Esophagus squamous epithelium (tissue), 5 donors: ENCODE results near the gene CACNA2D3. TPM values are rescaled to one million over a fixed set of nuclear protein-coding genes. Genes with fewer than 3 reads are reported as not detected.
"Not testable (repeated sequence)": the region's sequence is repeated elsewhere in the genome, so short reads cannot be mapped to it uniquely, and the experiment has no call there.

Experiments used
- DNase-seq: peaks from one replicate; lab custom pipeline; 2025; lab: John Stamatoyannopoulos, UW
- H3K27ac ChIP-seq, 4 donors: fragments of 200-600 bp; sonication (generic); one replicate each; pipeline ENCODE4 v1.5.1; 2016 to 2019; ENCODE audit warnings: mild to moderate bottlenecking in 1 of 4
- H3K27me3 ChIP-seq, 4 donors: fragments of 200-600 bp; sonication (generic); 1 replicate in 3 of 4; 2 replicates in 1 of 4; pipeline versions ENCODE4 v1.5.1 to v1.6.0; 2017 to 2021; ENCODE audit warnings: antibody characterized with exemption in 1 of 4
- H3K36me3 ChIP-seq, 3 donors: fragments of 200-600 bp; sonication (generic); one replicate each; pipeline ENCODE4 v1.5.1; 2016 to 2019
- H3K4me1 ChIP-seq, 3 donors: fragments of 200-600 bp; sonication (generic); one replicate each; pipeline ENCODE4 v1.5.1; 2017 to 2019
- H3K4me3 ChIP-seq, 4 donors: fragments of 200-600 bp; sonication (generic); 1 replicate in 3 of 4; 2 replicates in 1 of 4; pipeline ENCODE4 v1.5.1; 2016 to 2019; ENCODE audit warnings: mild to moderate bottlenecking in 2 of 4, moderate library complexity in 1 of 4
- H3K9me3 ChIP-seq, 3 donors: fragments of 200-600 bp; sonication (generic); one replicate each; pipeline ENCODE4 v1.5.1; 2016 to 2019
- CTCF ChIP-seq, 6 experiments: fragments of 450-650 bp in 4 of 6; fragments of 200-600 bp in 2 of 6; sonication (generic) in 2 of 6; IDR thresholded peaks; one replicate each; pipeline ENCODE4 v1.5.1; 2016 to 2019; ENCODE audit warnings: antibody characterized with exemption in 6 of 6, mild to moderate bottlenecking in 4 of 6, moderate library complexity in 4 of 6
- POLR2A ChIP-seq, 4 donors: fragments of 450-650 bp; IDR thresholded peaks; one replicate each; pipeline ENCODE4 v1.6.1; 2017; ENCODE audit warnings: antibody characterized with exemption in 4 of 4, mild to moderate bottlenecking in 4 of 4, moderate library complexity in 3 of 4
- WGBS, 2 donors: methylation state at CpG; one replicate each; pipeline ENCODE4 v1.1.5; 2018; 5-methylcytosine and 5-hydroxymethylcytosine counted together
- intact Hi-C: fragments of 100-400 bp; cut with DNase I; formaldehyde crosslinking; loops from one replicate; pipeline ENCODE4 v1.15.0; 2022
- total RNA-seq, 4 donors: library from RNA; depleted of rRNA; stranded (reverse); fragments of >200 nt; gene quantifications; one replicate each; pipeline ENCODE4 v1.1.0, GENCODE V29; 2016
- donor health status: DM: yes; HTN: yes; CAD: no.

Gene CACNA2D3
- total RNA-seq, 4 donors from 2014 or later = 1.2 to 7.1 (median 5.1) TPM

GRCh38 chr3:54630101-54630623 lies 507.8 kb downstream of the CACNA2D3 start:
- no peaks in the 10 kb centered on the region for H3K36me3 ChIP-seq
- WGBS, 2 donors = 67 to 71% methylated on average over 4 to 6 of the region's 6 CpGs
- no peaks in the 10 kb centered on the region for H3K9me3 ChIP-seq
- H3K4me3 ChIP-seq = no peak overlapping the region
- H3K27ac ChIP-seq = no peak overlapping the region
- TF ChIP-seq POLR2A (IDR thresholded peaks at IDR 0.05) (no peak), CTCF (IDR thresholded peaks at IDR 0.05) (no peak)
- peaks cover 0 to 23% (median 0%) of the 10 kb centered on the region in 3 donors for H3K4me1 ChIP-seq
- H3K27me3 ChIP-seq = no peaks in the 10 kb centered on the region
- intact Hi-C loops = no loop called here
- no peak for DNase-seq

- H3K4me1 ChIP-seq = peaks cover 0 to 23% (median 0%) of the 10 kb centered on the region in 3 donors
- H3K4me3 ChIP-seq, intact Hi-C loops, H3K27ac ChIP-seq, H3K27me3 ChIP-seq, DNase-seq, H3K9me3 ChIP-seq, H3K36me3 ChIP-seq: not testable (repeated sequence)
- 93 to 96% methylated on average over 2 to 3 of the region's 6 CpGs for WGBS, 2 donors
Observed at GRCh38 chr3:54631001-54631400, 508.6 kb downstream of the CACNA2D3 start.

GRCh38 chr3:54631516-54632325 lies 509.4 kb downstream of the CACNA2D3 start:
- Histone ChIP-seq H3K27me3 (no peaks in the 10 kb centered on the region), H3K36me3 (no peaks in the 10 kb centered on the region), H3K4me3 (no peak overlapping the region), H3K4me1 (peaks cover 0 to 23% (median 0%) of the 10 kb centered on the region in 3 donors), H3K27ac (no peak overlapping the region), H3K9me3 (no peaks in the 10 kb centered on the region)
- intact Hi-C loops = no loop called here
- 42 to 45% methylated on average over 6 of the region's 6 CpGs for WGBS, 2 donors
- TF ChIP-seq CTCF (IDR thresholded peaks at IDR 0.05) (no peak), POLR2A (IDR thresholded peaks at IDR 0.05) (no peak)
- DNase-seq = no peak

- no peaks in the 10 kb centered on the region for H3K27me3 ChIP-seq
- peaks cover 0 to 23% (median 0%) of the 10 kb centered on the region in 3 donors for H3K4me1 ChIP-seq
- TF ChIP-seq CTCF (IDR thresholded peaks at IDR 0.05) (no peak), POLR2A (IDR thresholded peaks at IDR 0.05) (no peak)
- H3K9me3 ChIP-seq = no peaks in the 10 kb centered on the region
- H3K36me3 ChIP-seq = no peaks in the 10 kb centered on the region
- intact Hi-C loops = no loop called here
- WGBS, 2 donors = 54 to 88% methylated on average over 1 of the region's 1 CpG
- no peak overlapping the region for H3K4me3 ChIP-seq
- DNase-seq = no peak
- no peak overlapping the region for H3K27ac ChIP-seq
Observed at GRCh38 chr3:54632326-54632665, 509.9 kb downstream of the CACNA2D3 start.

- Histone ChIP-seq H3K27me3 (no peaks in the 10 kb centered on the region), H3K4me1 (peaks cover 0 to 23% (median 0%) of the 10 kb centered on the region in 3 donors), H3K36me3 (no peaks in the 10 kb centered on the region), H3K4me3 (no peak overlapping the region), H3K27ac (no peak overlapping the region), H3K9me3 (no peaks in the 10 kb centered on the region)
- no peak for DNase-seq
- WGBS, 2 donors = 85 to 87% methylated on average over 6 of the region's 6 CpGs
- TF ChIP-seq POLR2A (IDR thresholded peaks at IDR 0.05) (no peak), CTCF (IDR thresholded peaks at IDR 0.05) (no peak)
- intact Hi-C loops = no loop called here
Observed at GRCh38 chr3:54632834-54633233, 510.5 kb downstream of the CACNA2D3 start.
